Hepatocyte (in vitro differentiated cells): ENCODE results near the gene ALDH4A1. TPM values are rescaled to one million over a fixed set of nuclear protein-coding genes. Genes with fewer than 3 reads are reported as not detected.
"Not testable (repeated sequence)": the region's sequence is repeated elsewhere in the genome, so short reads cannot be mapped to it uniquely, and the experiment has no call there.

Source experiments
- DNase-seq: peaks from one replicate; pipeline ENCODE4 v3.0.0-alpha.2; 2016; ENCODE audit warnings: low spot score
- H2AFZ ChIP-seq: fragments of 200-600 bp; sonication (generic); 2 replicates; pipeline ENCODE4 v1.6.0; 2016; ENCODE audit warnings: antibody characterized with exemption, mild to moderate bottlenecking
- H3K27ac ChIP-seq: fragments of 200-600 bp; sonication (generic); 2 replicates; pipeline ENCODE4 v1.5.1; 2016; ENCODE audit warnings: mild to moderate bottlenecking
- H3K27me3 ChIP-seq: fragments of 200-600 bp; sonication (generic); 2 replicates; pipeline ENCODE4 v1.6.1; 2016
- H3K36me3 ChIP-seq: fragments of 200-600 bp; sonication (generic); replicated peaks from 2 replicates; pipeline ENCODE4 v1.5.1; 2016; ENCODE audit warnings: low read depth; ENCODE audit not compliant: insufficient read depth
- H3K4me1 ChIP-seq: fragments of 200-600 bp; sonication (generic); 2 replicates; pipeline ENCODE4 v1.5.1; 2016; ENCODE audit warnings: mild to moderate bottlenecking, moderate library complexity; ENCODE audit not compliant: insufficient read depth
- H3K4me2 ChIP-seq: fragments of 200-600 bp; sonication (generic); 2 replicates; pipeline ENCODE4 v1.6.0; 2016
- H3K4me3 ChIP-seq: fragments of 200-600 bp; sonication (generic); 2 replicates; pipeline ENCODE4 v1.5.1; 2016; ENCODE audit warnings: mild to moderate bottlenecking
- H3K79me2 ChIP-seq: fragments of 200-600 bp; sonication (generic); 2 replicates; pipeline ENCODE4 v1.6.0; 2017; ENCODE audit warnings: mild to moderate bottlenecking
- H3K9me2 ChIP-seq: fragments of 200-600 bp; sonication (generic); replicated peaks from 2 replicates; pipeline ENCODE4 v1.6.0; 2017; ENCODE audit warnings: mild to moderate bottlenecking; ENCODE audit not compliant: insufficient read depth
- H3K9me3 ChIP-seq: fragments of 200-600 bp; sonication (generic); 2 replicates; pipeline ENCODE4 v1.5.1; 2016; ENCODE audit warnings: low read depth, mild to moderate bottlenecking
- H4K20me1 ChIP-seq: fragments of 200-600 bp; sonication (generic); 2 replicates; pipeline ENCODE4 v1.6.0; 2016; ENCODE audit warnings: mild to moderate bottlenecking; ENCODE audit not compliant: insufficient read depth, poor library complexity, severe bottlenecking
- EZH2 ChIP-seq: fragments of 200-600 bp; sonication (generic); IDR thresholded peaks from 2 replicates; pipeline ENCODE4 v1.6.1; 2016; ENCODE audit warnings: antibody characterized with exemption, mild to moderate bottlenecking, borderline replicate concordance
- EZH2phosphoT487 ChIP-seq: fragments of 200-600 bp; sonication (generic); IDR thresholded peaks from one replicate; pipeline ENCODE4 v1.6.1; 2018; ENCODE audit warnings: antibody characterized with exemption, mild to moderate bottlenecking, low read depth, moderate library complexity; ENCODE audit not compliant: unreplicated experiment, severe bottlenecking
- WGBS: methylation state at CpG from one replicate; pipeline ENCODE4 v1.1.6; 2016; ENCODE audit warnings: low lambda C conversion rate; ENCODE audit errors: missing lambda C conversion rate; 5-methylcytosine and 5-hydroxymethylcytosine counted together
- polyA plus RNA-seq: library from polyadenylated mRNA; unstranded; fragments of >200 nt; fragmentation: Nextera tagmentation; extraction: Ambion mirVana; gene quantifications from 2 replicates; pipeline ENCODE4 v1.2.1, GENCODE V29; 2016
- total RNA-seq: library from RNA; depleted of rRNA; stranded (reverse); fragments of >200 nt; gene quantifications from 2 replicates; pipeline ENCODE4 v1.2.3, GENCODE V29; 2014
- TF ChIP-seq, protein P1 (sequence below): fragments of 200-600 bp; sonication (generic); IDR thresholded peaks from 2 replicates; pipeline ENCODE4 v1.5.1; 2016; ENCODE audit warnings: antibody characterized with exemption, mild to moderate bottlenecking; ENCODE audit not compliant: poor library complexity

The ALDH4A1 gene
- total and polyA plus RNA-seq, 2 experiments from 2014 or later = 41.4 to 49.1 TPM

DNA sequence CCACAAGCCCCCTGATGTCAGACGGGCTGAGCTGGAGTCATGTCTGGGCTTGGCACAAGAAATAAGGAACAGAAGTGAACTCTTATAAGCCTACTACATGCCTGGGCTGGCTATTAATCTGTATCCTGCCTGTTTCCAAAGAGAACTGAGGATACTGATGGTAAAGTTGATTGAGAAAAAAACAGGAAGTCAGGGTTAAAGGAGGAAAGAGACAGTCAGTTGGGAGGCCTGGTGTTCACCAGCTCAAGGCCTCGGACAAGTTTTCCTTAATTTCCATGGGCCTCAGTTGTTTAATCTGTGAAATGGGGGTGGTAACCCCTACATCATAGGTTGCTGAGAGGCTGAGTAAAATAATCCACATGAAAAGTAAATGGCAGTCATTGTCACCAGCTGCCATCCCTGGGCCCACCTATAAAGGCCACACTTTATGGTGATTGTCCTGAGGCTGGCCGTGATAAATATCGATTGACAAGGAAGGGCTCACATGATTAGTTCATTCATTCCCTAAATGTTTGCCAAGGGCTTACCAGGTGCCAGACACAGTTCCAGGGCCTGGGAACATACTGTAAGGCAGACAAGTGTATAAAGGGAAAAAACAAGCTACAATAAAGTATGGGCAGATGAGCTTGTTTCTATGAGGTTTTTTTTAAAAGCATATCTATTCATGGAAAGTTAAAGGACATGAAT, 2.8 kb downstream of the ALDH4A1 start:
- Histone ChIP-seq H2AFZ (no peak overlapping the region), H3K27ac (no peak overlapping the region), H3K9me3 (no peaks in the 10 kb centered on the region), H3K9me2 (no peaks in the 10 kb centered on the region), H3K4me2 (no peak overlapping the region), H3K27me3 (peaks cover 10% of the 10 kb centered on the region), H3K4me3 (no peak overlapping the region), H4K20me1 (no peaks in the 10 kb centered on the region), H3K4me1 (peaks cover 6% of the 10 kb centered on the region), H3K36me3 (no peaks in the 10 kb centered on the region), H3K79me2 (no peaks in the 10 kb centered on the region)
- WGBS = 82% methylated on average over 4 of the region's 4 CpGs
- DNase-seq = no peak
- no peak for TF ChIP-seq EZH2phosphoT487

DNA sequence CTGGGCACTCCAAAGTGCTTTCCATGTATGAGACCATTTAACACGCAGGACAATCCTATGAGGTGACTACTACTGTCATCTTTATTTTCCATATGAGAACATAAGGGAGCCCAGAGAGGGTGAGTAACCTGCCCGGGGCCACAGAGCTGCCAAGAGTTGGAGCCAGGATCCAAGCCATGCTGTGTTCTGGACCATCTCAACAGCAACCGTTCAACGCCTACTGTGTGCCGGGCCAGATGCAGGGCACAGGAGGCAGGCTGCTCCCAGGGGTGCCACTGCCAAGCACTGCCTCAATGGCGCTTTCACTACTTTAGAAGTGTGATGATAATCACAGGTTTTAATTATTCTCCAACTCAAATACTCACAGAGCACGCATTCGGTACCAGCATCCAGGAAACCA, 3.8 kb downstream of the ALDH4A1 start:
- H2AFZ ChIP-seq = no peak overlapping the region
- H3K36me3 ChIP-seq = no peaks in the 10 kb centered on the region
- no peak for DNase-seq
- no peaks in the 10 kb centered on the region for H3K9me2 ChIP-seq
- H3K79me2 ChIP-seq = no peaks in the 10 kb centered on the region
- H3K9me3 ChIP-seq = no peaks in the 10 kb centered on the region
- H4K20me1 ChIP-seq = no peaks in the 10 kb centered on the region
- no peak overlapping the region for H3K27ac ChIP-seq
- H3K27me3 ChIP-seq = peaks cover 10% of the 10 kb centered on the region
- no peak for TF ChIP-seq EZH2phosphoT487
- no peak for TF ChIP-seq EZH2
- TF ChIP-seq, protein P1, sequence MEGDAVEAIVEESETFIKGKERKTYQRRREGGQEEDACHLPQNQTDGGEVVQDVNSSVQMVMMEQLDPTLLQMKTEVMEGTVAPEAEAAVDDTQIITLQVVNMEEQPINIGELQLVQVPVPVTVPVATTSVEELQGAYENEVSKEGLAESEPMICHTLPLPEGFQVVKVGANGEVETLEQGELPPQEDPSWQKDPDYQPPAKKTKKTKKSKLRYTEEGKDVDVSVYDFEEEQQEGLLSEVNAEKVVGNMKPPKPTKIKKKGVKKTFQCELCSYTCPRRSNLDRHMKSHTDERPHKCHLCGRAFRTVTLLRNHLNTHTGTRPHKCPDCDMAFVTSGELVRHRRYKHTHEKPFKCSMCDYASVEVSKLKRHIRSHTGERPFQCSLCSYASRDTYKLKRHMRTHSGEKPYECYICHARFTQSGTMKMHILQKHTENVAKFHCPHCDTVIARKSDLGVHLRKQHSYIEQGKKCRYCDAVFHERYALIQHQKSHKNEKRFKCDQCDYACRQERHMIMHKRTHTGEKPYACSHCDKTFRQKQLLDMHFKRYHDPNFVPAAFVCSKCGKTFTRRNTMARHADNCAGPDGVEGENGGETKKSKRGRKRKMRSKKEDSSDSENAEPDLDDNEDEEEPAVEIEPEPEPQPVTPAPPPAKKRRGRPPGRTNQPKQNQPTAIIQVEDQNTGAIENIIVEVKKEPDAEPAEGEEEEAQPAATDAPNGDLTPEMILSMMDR = no peak
- WGBS = 95% methylated on average over 8 of the region's 8 CpGs
- H3K4me3 ChIP-seq = no peak overlapping the region
- H3K4me1 ChIP-seq = peaks cover 4% of the 10 kb centered on the region
- no peak overlapping the region for H3K4me2 ChIP-seq

DNA sequence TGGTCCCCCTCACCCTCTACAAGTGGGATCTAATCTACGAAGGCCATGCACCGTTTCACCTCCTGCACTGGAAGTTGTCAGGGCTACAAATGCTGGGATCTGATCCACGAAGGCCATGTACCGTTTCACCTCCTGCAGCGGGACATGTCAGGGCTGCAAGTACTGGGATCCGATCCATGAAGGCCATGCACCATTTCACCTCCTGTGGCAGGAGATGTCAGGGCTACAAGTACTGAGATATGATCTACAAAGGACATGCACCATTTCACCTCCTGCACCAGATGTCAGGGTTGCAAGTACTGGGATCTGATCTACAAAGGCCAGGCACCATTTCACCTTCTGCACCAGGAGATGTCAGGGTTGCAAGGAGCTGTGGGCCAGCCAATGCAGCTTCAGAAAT, 7.0 kb downstream of the ALDH4A1 start:
- H3K27me3 ChIP-seq = peaks cover 7% of the 10 kb centered on the region
- no peaks in the 10 kb centered on the region for H3K9me3 ChIP-seq
- H2AFZ ChIP-seq = no peak overlapping the region
- H3K4me2 ChIP-seq = no peak overlapping the region
- H3K36me3 ChIP-seq = no peaks in the 10 kb centered on the region
- no peak overlapping the region for H3K27ac ChIP-seq
- peaks cover 3% of the 10 kb centered on the region for H4K20me1 ChIP-seq
- no peaks in the 10 kb centered on the region for H3K4me1 ChIP-seq
- 95% methylated on average over 6 of the region's 6 CpGs for WGBS
- TF ChIP-seq, protein P1 = no peak
- no peak for TF ChIP-seq EZH2
- TF ChIP-seq EZH2phosphoT487 = no peak
- H3K9me2 ChIP-seq = no peaks in the 10 kb centered on the region
- no peak overlapping the region for H3K4me3 ChIP-seq
- H3K79me2 ChIP-seq = no peaks in the 10 kb centered on the region
- no peak for DNase-seq

DNA sequence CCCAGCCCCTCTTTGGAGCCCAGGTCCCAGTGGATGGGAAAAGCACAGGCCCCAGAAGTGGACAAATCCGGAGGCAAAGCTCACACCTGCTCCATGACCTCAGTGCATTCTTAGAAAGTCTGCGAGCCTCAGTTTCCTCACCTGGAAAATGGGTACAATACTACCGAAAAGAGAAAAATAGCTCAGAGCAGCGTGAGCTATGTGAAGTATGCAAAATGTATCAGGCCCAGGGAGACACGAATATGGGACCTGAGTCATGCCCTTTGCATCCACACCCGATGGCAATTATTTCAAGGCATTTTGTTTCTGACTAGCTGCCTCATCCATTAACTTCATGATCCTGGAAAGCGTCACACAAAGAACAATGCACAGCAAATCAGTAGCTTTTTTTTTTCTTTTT, 9.2 kb downstream of the ALDH4A1 start:
- no peak for TF ChIP-seq EZH2
- TF ChIP-seq EZH2phosphoT487 = no peak
- DNase-seq = no peak
- 84% methylated on average over 7 of the region's 7 CpGs for WGBS
- Histone ChIP-seq H3K36me3 (no peaks in the 10 kb centered on the region), H3K27me3 (no peaks in the 10 kb centered on the region), H3K9me3 (no peaks in the 10 kb centered on the region), H3K4me3 (no peak overlapping the region), H4K20me1 (peaks cover 3% of the 10 kb centered on the region), H3K4me2 (no peak overlapping the region), H2AFZ (no peak overlapping the region), H3K4me1 (no peaks in the 10 kb centered on the region), H3K27ac (no peak overlapping the region), H3K79me2 (no peaks in the 10 kb centered on the region), H3K9me2 (no peaks in the 10 kb centered on the region)

DNA sequence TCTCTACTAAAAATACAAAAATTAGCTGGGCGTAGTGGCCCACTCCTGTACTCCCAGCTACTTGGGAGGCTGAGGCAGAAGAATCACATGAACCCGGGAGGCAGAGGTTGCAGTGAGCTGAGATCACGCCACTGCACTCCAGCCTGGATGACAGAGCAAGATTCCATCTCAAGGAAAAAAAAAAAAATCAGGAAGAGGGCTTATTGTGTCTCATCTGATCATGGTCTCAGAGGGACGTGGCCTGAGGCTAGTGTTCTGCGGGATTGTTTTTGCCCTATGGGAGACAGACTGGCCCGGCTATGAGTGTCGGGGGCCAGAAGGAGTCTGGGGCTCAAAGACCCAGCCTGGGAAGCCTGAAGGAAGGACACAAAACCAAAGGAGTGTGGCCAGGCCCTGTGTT, 10.5 kb downstream of the ALDH4A1 start:
- not testable (repeated sequence) for DNase-seq, H3K9me3 ChIP-seq, H3K36me3 ChIP-seq, H2AFZ ChIP-seq, H3K79me2 ChIP-seq, H3K4me3 ChIP-seq, H4K20me1 ChIP-seq, H3K9me2 ChIP-seq, H3K4me1 ChIP-seq, H3K27me3 ChIP-seq, H3K27ac ChIP-seq, H3K4me2 ChIP-seq
- WGBS = 88% methylated on average over 7 of the region's 7 CpGs
